ENCODE results near the gene MYADM. TPM values are rescaled to one million over a fixed set of nuclear protein-coding genes. Genes with fewer than 3 reads are reported as not detected.

Gene MYADM, protein sequence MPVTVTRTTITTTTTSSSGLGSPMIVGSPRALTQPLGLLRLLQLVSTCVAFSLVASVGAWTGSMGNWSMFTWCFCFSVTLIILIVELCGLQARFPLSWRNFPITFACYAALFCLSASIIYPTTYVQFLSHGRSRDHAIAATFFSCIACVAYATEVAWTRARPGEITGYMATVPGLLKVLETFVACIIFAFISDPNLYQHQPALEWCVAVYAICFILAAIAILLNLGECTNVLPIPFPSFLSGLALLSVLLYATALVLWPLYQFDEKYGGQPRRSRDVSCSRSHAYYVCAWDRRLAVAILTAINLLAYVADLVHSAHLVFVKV
- 10 to 100 TPM; 44.2 to 47.8 TPM for total RNA-seq
- polyA plus RNA-seq: 77.8 TPM

DNA sequence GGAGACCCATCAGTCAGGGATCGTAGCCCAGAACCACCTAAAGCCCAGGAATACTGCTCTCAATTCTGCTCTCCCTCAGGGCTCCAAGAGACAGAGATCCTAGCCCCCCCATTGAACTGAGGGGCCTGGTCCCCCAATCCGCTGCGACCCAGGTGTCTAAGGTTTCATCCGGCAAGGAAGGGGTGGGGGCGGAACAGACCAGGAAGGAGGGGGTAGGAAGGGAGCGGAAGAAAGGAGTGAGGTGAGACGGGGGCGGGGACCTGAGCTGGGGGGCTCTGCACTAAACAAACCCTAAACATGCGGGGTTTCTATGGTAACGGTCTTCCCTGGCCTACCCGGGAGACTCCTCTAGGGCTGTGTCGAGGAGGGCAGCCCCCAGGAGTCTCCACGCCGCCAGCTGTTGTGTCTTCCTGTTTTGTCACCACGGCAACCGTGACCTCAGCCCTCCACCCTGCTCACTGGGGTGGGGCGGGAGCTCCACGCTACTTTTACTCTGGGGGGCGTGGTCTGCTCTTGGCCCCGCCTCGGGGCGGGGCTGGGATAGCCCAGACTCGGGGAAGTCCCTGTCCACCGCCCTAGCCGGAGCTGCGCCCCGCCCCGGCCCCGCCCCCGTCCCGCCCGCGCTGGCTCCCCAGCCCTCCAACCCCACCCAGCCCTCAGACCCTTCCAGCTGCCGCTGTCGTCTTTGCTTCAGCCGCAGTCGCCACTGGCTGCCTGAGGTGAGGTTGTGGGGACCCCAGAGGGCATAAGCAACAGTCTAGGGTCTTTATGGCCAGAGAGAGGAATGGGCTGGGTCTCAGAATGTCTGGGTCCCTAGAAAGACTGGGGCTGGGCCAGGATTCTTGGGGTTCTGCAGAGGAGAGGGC, at the start of gene MYADM:
Gene MYADM, plus strand, starts transcription at position 659 of the 866 bp plus-strand sequence. CDS start 5,647 bp downstream, outside the sequence.
- peaks cover 31% of the 10 kb centered on the region for H3K4me1 ChIP-seq (ENCODE audit: insufficient read depth, low read length)
- ChIA-PET CTCF (interaction anchor here (1.0 to 3.7 kb wide), 8 partner anchors 8 to 156 kb away, joined by 3 to 29 read pairs (median 5); partner anchors contain the start of gene PRKCG), POLR2A (interaction anchor here (0.6 to 2.6 kb wide), 9 partner anchors 9 to 596 kb away, joined by 3 to 14 read pairs (median 4); partner anchors contain the start of genes CNOT3, LENG9, MBOAT7 and PRKCG)
- Mint-ChIP-seq H3K36me3 (peaks cover 0 to 27% (median 5%) of the 10 kb centered on the region in 3 donors), H3K27me3 (peaks cover 0 to 20% of the 10 kb centered on the region in 2 donors), H3K27ac (peak within 1 kb of the TSS; percentile 99 to 100 (median 100)), H3K4me3 (peak within 1 kb of the TSS; percentile 95 to 99 (median 98)), H3K4me1 (peaks cover 29 to 44% (median 33%) of the 10 kb centered on the region in 3 donors), H3K9me3 (peaks cover 0 to 2% (median 0%) of the 10 kb centered on the region in 5 donors)
- H3K27me3 ChIP-seq (ENCODE audit: insufficient read depth, low read length, poor library complexity, severe bottlenecking): no peaks in the 10 kb centered on the region
- peak within 1 kb of the TSS; percentile 94 for H3K4me3 ChIP-seq (ENCODE audit: low read length)
- H3K36me3 ChIP-seq (ENCODE audit: insufficient read depth, low read length): no peaks in the 10 kb centered on the region
- no peaks in the 10 kb centered on the region for H3K9me3 ChIP-seq (ENCODE audit: low read length)
- peak within 1 kb of the TSS; percentile 97 for H3K27ac ChIP-seq (ENCODE audit: low read depth, low read length)
- DNase-seq: peak; percentile 99 to 100 (median 100)

DNA sequence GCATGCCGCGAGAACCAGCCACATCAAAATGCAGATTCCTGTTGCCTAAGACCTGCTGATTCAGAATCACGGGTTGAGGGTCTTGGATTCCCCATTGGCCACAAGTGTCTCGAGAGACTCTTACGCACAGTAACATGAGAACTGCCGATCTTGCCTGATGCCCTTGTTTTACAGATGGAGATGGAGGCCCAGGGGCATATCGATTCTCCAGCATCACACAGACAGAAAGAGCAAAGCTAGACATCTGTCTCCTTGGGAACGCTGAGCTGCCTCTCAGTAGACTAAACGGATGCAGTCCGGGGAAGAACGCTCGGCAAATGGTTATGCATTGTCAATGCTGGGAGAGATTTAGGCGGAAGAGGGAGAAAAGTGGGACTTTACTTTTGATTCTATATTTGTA, 48.9 kb upstream of the MYADM start:
- CTCF ChIA-PET: no interaction called here

DNA sequence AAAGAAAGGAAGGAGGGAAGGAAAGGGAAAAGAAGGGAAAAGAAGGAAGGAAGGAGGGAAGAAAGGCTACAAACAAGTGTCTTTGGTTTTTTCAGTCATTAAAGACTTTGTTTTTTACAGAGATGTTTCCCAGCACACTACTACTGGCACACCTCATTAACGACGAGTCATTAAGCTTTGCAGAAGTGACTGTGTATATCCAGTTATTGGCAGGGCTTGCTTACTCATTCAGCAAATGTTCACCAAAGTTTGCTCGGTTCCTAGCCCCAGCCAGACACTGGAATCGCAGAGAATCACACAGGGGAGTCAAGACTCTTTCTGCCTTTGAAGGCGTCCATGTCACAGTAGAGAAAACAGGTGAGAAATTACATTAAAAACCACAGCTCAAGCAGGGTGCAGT, 47.8 kb upstream of the MYADM start:
- Histone ChIP-seq H3K36me3 (ENCODE audit: insufficient read depth, low read length) (no peaks in the 10 kb centered on the region), H3K9me3 (ENCODE audit: low read length) (no peaks in the 10 kb centered on the region)
- DNase-seq: no peak

More for the DNA sequence above, 48.9 kb upstream of the MYADM start:
- H3K4me3 Mint-ChIP-seq: no peak overlapping the region
- no peaks in the 10 kb centered on the region for H3K4me1 Mint-ChIP-seq
- no peak overlapping the region for H3K27ac Mint-ChIP-seq
- Histone ChIP-seq H3K27me3 (ENCODE audit: insufficient read depth, low read length, poor library complexity, severe bottlenecking) (peaks cover 2% of the 10 kb centered on the region), H3K4me3 (ENCODE audit: low read length) (no peak overlapping the region), H3K4me1 (ENCODE audit: insufficient read depth, low read length) (no peaks in the 10 kb centered on the region), H3K27ac (ENCODE audit: low read depth, low read length) (no peak overlapping the region), H3K36me3 (ENCODE audit: insufficient read depth, low read length) (no peaks in the 10 kb centered on the region), H3K9me3 (ENCODE audit: low read length) (no peaks in the 10 kb centered on the region)
- no peak for DNase-seq
- H3K27me3 Mint-ChIP-seq: peaks cover 2 to 14% of the 10 kb centered on the region in 2 donors
- H3K9me3 Mint-ChIP-seq: peaks cover 0 to 2% (median 0%) of the 10 kb centered on the region in 5 donors
- no peaks in the 10 kb centered on the region for H3K36me3 Mint-ChIP-seq
- POLR2A ChIA-PET: no interaction called here

DNA sequence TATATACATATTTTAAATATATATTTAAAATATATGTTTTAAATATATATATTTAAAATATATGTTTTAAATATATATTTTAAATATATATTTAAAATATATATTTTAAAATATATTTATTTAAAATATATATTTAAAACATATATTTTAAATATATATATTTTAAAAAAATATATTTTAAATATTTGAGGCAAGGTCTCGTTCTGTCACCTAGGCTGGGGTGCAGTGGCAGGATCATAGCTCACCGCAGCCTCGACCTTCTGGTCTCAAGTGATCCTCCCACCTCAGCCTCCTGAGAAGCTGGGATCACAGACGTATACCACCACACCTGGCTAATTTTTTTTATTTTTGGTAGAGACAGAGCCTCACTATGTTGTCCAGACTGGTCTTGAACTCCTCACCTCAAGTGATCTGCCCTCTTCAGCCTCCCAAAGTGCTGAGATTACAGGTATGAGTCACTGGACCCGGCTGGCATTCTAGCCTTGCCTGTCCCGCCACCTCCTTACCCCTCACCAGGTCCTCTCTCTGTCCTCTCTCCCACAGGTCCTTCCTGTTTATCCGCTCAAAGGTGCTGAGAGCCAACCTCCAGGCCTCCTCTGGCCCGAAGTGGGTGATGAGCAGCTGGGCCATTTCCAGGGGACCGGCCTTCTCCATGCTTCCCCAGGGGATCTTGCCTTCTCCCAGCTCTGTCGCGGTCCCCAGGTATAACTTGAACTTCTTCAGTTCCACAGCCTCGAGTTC, 44.1 kb upstream of the MYADM start:
- Mint-ChIP-seq H3K9me3 (peaks cover 0 to 3% (median 0%) of the 10 kb centered on the region in 5 donors), H3K4me3 (no peak overlapping the region), H3K4me1 (no peaks in the 10 kb centered on the region), H3K27me3 (peaks cover 24 to 25% of the 10 kb centered on the region in 2 donors), H3K27ac (no peak overlapping the region), H3K36me3 (no peaks in the 10 kb centered on the region)
- Histone ChIP-seq H3K9me3 (ENCODE audit: low read length) (no peaks in the 10 kb centered on the region), H3K4me3 (ENCODE audit: low read length) (no peak overlapping the region), H3K27ac (ENCODE audit: low read depth, low read length) (no peak overlapping the region), H3K4me1 (ENCODE audit: insufficient read depth, low read length) (no peaks in the 10 kb centered on the region), H3K27me3 (ENCODE audit: insufficient read depth, low read length, poor library complexity, severe bottlenecking) (peaks cover 3% of the 10 kb centered on the region), H3K36me3 (ENCODE audit: insufficient read depth, low read length) (no peaks in the 10 kb centered on the region)
- ChIA-PET POLR2A (no interaction called here), CTCF (no interaction called here)
- no peak for DNase-seq

More for the DNA sequence above, 47.8 kb upstream of the MYADM start:
- Histone ChIP-seq H3K4me1 (ENCODE audit: insufficient read depth, low read length) (no peaks in the 10 kb centered on the region), H3K4me3 (ENCODE audit: low read length) (no peak overlapping the region), H3K27me3 (ENCODE audit: insufficient read depth, low read length, poor library complexity, severe bottlenecking) (peaks cover 3% of the 10 kb centered on the region), H3K27ac (ENCODE audit: low read depth, low read length) (no peak overlapping the region)
- Mint-ChIP-seq H3K36me3 (no peaks in the 10 kb centered on the region), H3K9me3 (peaks cover 0 to 2% (median 0%) of the 10 kb centered on the region in 5 donors), H3K27me3 (peaks cover 10 to 19% of the 10 kb centered on the region in 2 donors), H3K27ac (peak overlapping the region in 1 of 8 donors; percentile 87), H3K4me3 (no peak overlapping the region), H3K4me1 (no peaks in the 10 kb centered on the region)
- ChIA-PET POLR2A (no interaction called here), CTCF (no interaction called here)

DNA sequence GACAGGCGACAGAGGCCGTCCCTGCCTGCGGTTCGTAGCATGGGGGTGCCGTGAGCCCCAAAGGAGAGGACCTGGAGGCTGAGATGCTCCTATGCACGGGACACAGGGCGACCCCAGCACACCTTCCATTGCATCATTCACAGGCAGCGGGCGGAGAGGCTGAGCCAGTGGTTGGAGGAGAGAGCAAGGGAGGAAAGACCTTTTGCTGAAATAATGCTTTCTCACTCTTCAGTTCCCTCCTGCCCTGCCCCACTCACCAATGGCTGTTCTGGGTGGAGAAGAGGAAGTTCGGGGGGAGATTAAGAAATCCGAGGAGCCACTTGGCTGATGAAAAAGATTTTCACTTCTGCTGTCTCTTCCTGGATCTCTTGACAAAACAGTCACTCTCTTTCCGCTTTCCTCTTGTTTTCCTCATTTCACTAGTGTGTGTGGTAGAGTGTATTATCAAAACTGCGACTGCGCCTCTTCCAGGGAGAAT, 43.5 kb upstream of the MYADM start, which contains the start of gene NLRP12:
Gene NLRP12, minus strand, starts transcription at position 181 of the 478 bp plus-strand sequence. Its CDS starts 140 bp downstream, at position 41.
- ChIA-PET CTCF (no interaction called here), POLR2A (no interaction called here)
- H3K36me3 ChIP-seq (ENCODE audit: insufficient read depth, low read length): no peaks in the 10 kb centered on the region
- H3K36me3 Mint-ChIP-seq: no peaks in the 10 kb centered on the region
- no peaks in the 10 kb centered on the region for H3K4me1 ChIP-seq (ENCODE audit: insufficient read depth, low read length)
- no peak within 1 kb of the TSS for H3K4me3 Mint-ChIP-seq
- H3K27ac ChIP-seq (ENCODE audit: low read depth, low read length): no peak within 1 kb of the TSS
- H3K9me3 Mint-ChIP-seq: peaks cover 0 to 3% (median 0%) of the 10 kb centered on the region in 5 donors
- H3K27me3 ChIP-seq (ENCODE audit: insufficient read depth, low read length, poor library complexity, severe bottlenecking): peaks cover 3% of the 10 kb centered on the region
- H3K27ac Mint-ChIP-seq: no peak within 1 kb of the TSS
- H3K4me1 Mint-ChIP-seq: no peaks in the 10 kb centered on the region
- H3K27me3 Mint-ChIP-seq: peaks cover 24 to 28% of the 10 kb centered on the region in 2 donors
- no peak for DNase-seq
- no peaks in the 10 kb centered on the region for H3K9me3 ChIP-seq (ENCODE audit: low read length)
- H3K4me3 ChIP-seq (ENCODE audit: low read length): no peak within 1 kb of the TSS

DNA sequence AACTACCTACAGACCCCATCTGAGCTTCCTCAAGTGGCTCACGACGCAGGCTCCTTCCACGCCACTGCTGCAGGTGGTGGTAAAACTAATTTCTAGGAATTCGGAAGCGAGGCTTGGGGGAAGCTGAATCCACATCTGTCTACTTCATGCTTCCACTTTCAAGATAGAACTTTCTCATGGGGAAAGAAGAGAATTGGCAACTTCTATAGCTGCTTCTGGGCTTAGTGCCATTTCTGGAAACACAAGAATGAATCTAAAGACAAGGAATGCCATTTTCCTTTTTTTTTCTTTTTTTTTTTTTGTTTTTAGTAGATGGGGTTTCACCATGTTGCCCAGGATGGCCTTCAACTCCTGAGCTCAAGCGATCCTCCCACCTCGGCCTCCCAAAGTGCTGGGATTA, 40.8 kb upstream of the MYADM start:
- Mint-ChIP-seq H3K27ac (no peak overlapping the region), H3K36me3 (no peaks in the 10 kb centered on the region), H3K4me3 (no peak overlapping the region), H3K9me3 (peaks cover 0 to 1% (median 0%) of the 10 kb centered on the region in 5 donors), H3K27me3 (peaks cover 19 to 43% of the 10 kb centered on the region in 2 donors), H3K4me1 (no peaks in the 10 kb centered on the region)
- Histone ChIP-seq H3K36me3 (ENCODE audit: insufficient read depth, low read length) (no peaks in the 10 kb centered on the region), H3K4me1 (ENCODE audit: insufficient read depth, low read length) (no peaks in the 10 kb centered on the region), H3K4me3 (ENCODE audit: low read length) (no peak overlapping the region), H3K27me3 (ENCODE audit: insufficient read depth, low read length, poor library complexity, severe bottlenecking) (peaks cover 3% of the 10 kb centered on the region), H3K27ac (ENCODE audit: low read depth, low read length) (no peak overlapping the region), H3K9me3 (ENCODE audit: low read length) (no peaks in the 10 kb centered on the region)
- ChIA-PET POLR2A (no interaction called here), CTCF (interaction anchor here (1.0 kb wide), 1 partner anchor 197 kb away, joined by 4 read pairs; no protein-coding TSS in a partner anchor)
- DNase-seq: no peak

DNA sequence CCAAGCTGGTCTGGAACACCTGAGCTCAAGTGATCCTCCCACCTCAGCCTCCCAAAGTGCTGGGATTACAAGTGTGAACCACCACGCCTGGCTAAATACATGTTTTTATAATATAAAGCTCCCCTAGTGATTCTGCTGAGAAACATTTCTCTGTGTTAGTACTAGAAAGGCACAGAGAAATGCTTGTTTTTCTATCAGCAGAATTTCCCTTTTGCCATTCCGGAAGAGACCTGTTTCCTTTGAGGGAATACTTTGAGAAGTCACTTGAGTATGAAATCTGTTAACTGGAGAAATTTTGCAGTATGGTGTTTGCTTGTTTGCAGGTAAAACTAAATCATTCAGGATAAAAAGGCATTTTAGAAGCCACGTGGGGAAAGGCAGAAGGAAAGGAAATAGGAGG, 39.2 kb upstream of the MYADM start:
- H3K4me1 ChIP-seq (ENCODE audit: insufficient read depth, low read length): no peaks in the 10 kb centered on the region
- H3K27me3 ChIP-seq (ENCODE audit: insufficient read depth, low read length, poor library complexity, severe bottlenecking): peaks cover 3% of the 10 kb centered on the region
- no peak overlapping the region for H3K27ac ChIP-seq (ENCODE audit: low read depth, low read length)
- Mint-ChIP-seq H3K27me3 (peaks cover 20 to 56% of the 10 kb centered on the region in 2 donors), H3K4me1 (no peaks in the 10 kb centered on the region), H3K4me3 (no peak overlapping the region), H3K27ac (peak overlapping the region in 1 of 8 donors; percentile 11), H3K9me3 (peaks cover 0 to 1% (median 0%) of the 10 kb centered on the region in 5 donors), H3K36me3 (no peaks in the 10 kb centered on the region)
- no peaks in the 10 kb centered on the region for H3K36me3 ChIP-seq (ENCODE audit: insufficient read depth, low read length)
- POLR2A ChIA-PET: no interaction called here
- no peak for DNase-seq
- H3K4me3 ChIP-seq (ENCODE audit: low read length): no peak overlapping the region
- CTCF ChIA-PET: no interaction called here
- no peaks in the 10 kb centered on the region for H3K9me3 ChIP-seq (ENCODE audit: low read length)

Measured in CD8-positive, alpha-beta memory T cell (primary cell).